Dendritic cell treated with granulocyte-macrophage colony-stimulating factor and Interleukin-4, amounts not matched to agents 40 ng/mL and 50 ng/mL, for 4 days (primary cell): ENCODE results near the gene CXXC5.

ENCODE experiments used
- H3K27ac Mint-ChIP-seq: one replicate; pipeline ENCODE4 v1.8.0; 2022; ENCODE audit warnings: mild to moderate bottlenecking, mixed read lengths
- H3K27me3 Mint-ChIP-seq: one replicate; pipeline ENCODE4 v1.8.0; 2022; ENCODE audit warnings: mild to moderate bottlenecking, mixed read lengths
- H3K36me3 Mint-ChIP-seq: one replicate; pipeline ENCODE4 v1.8.0; 2022; ENCODE audit warnings: low read depth, mixed read lengths
- H3K4me1 Mint-ChIP-seq: one replicate; pipeline ENCODE4 v1.8.0; 2022; ENCODE audit warnings: low read depth, mixed read lengths
- H3K4me3 Mint-ChIP-seq: one replicate; pipeline ENCODE4 v1.8.0; 2022; ENCODE audit warnings: mild to moderate bottlenecking, moderate library complexity, mixed read lengths
- H3K9me3 Mint-ChIP-seq: one replicate; pipeline ENCODE4 v1.8.0; 2022; ENCODE audit warnings: mixed read lengths
- intact Hi-C: fragments of 100-400 bp; cut with micrococcal nuclease; formaldehyde crosslinking; loops from one replicate; pipeline ENCODE4 v1.15.0; 2022

CXXC5 gene

DNA sequence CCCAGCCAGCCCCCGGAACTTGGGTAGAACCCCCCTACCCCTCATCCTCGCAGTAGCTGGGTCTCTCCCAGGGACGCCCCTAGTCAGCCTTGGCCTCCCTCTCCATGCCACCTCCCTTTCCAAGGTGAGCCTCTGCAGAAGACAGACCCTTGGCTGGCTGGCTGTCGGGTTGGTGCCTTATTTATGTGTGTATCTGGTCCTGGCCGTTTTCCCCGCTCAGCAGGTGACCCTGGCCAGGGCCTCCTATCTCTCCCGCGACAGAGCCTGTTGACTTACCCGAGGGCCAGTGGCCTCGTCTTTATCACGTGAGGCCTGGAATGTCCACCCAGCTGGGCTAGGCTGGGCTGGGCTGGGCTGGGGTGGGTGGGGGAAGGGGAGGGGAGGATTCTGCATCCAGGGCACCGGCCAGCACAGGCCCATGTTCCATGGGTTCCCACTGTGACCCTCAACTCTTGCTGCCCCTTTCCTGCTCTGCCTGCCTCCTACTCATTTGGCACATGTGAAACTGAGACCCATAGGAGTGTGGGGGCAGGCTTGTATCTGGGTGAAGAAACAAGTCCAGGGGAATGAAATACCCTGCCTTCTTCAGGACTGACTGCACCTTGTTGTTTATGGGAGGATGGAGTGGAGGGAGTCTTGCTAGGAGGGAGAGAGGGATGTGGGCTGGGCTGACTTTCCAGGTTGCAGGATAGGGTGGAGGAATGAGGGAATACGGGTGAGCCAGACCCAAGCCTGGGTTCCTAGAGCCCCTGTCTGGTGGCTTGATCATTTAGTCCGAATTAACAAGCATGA lies 3.1 kb downstream of the CXXC5 start:
- Mint-ChIP-seq H3K36me3 (peaks cover 16% of the 10 kb centered on the region), H3K4me1 (peaks cover 82% of the 10 kb centered on the region), H3K27ac (peak overlapping the region; percentile 85), H3K4me3 (peak overlapping the region; percentile 86), H3K27me3 (peaks cover 27% of the 10 kb centered on the region), H3K9me3 (no peaks in the 10 kb centered on the region)
- intact Hi-C loops: loop anchor here (2.0 kb wide), 1 partner anchor 16 kb away; no protein-coding TSS in a partner anchor

- H3K27me3 Mint-ChIP-seq: peaks cover 21% of the 10 kb centered on the region
- peaks cover 79% of the 10 kb centered on the region for H3K4me1 Mint-ChIP-seq
- H3K27ac Mint-ChIP-seq: peak overlapping the region; percentile 51
- H3K4me3 Mint-ChIP-seq: peak overlapping the region; percentile 64
- intact Hi-C loops: loop anchor here (2.0 kb wide), 1 partner anchor 17 kb away; no protein-coding TSS in a partner anchor
- no peaks in the 10 kb centered on the region for H3K9me3 Mint-ChIP-seq
- peaks cover 16% of the 10 kb centered on the region for H3K36me3 Mint-ChIP-seq
Measured at GRCh38 chr5:139651853-139652787, 4.0 kb downstream of the CXXC5 start.

DNA sequence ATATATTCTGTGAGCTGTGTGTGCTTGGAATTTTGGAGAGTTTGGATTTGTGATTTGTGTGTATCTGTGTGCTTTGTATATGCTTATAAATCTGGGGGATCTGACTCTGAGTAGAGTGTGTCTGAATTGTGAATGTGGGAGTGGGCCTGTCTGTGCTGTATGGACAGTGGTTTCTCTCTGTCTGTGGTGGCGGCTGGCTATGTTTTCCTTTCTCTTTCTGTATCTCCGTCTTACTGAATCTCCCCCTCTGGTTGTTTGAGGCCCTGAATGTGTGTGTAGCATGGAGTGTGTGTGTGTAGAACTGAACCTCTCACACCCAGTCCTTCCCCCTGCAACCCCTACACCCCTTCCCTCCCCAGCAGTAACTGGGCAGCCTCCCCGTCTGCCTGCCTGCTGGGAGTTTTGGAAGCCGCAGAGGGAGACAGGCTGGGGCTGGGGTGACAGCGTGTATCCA lies 4.7 kb downstream of the CXXC5 start:
- Mint-ChIP-seq H3K4me1 (peaks cover 79% of the 10 kb centered on the region), H3K9me3 (no peaks in the 10 kb centered on the region), H3K36me3 (peaks cover 16% of the 10 kb centered on the region), H3K27ac (peak overlapping the region; percentile 51), H3K4me3 (peak overlapping the region; percentile 64), H3K27me3 (peaks cover 21% of the 10 kb centered on the region)
- intact Hi-C loops: no loop called here

DNA sequence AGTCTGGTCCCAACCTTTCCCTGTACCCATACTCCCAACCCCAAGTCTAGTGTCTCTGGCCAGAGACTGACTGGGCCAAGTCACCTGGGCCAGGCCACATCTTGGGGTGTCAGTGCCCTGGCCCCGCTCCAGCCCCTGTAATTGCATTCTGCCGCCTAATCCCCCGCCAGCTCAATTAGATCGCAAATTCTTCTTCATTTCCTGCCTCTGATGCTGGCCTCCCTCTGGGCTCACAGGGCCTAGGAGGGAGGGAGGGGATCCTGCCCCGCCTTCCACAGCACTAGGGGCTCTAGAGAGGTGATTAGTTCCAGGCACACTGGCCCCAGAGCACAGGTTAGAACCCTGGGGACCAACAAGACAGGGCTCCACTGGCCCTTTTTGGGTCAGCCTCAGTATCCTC lies 5.5 kb downstream of the CXXC5 start:
- peaks cover 22% of the 10 kb centered on the region for H3K27me3 Mint-ChIP-seq
- H3K4me3 Mint-ChIP-seq: no peak overlapping the region
- intact Hi-C loops: no loop called here
- H3K27ac Mint-ChIP-seq: no peak overlapping the region
- H3K9me3 Mint-ChIP-seq: no peaks in the 10 kb centered on the region
- peaks cover 87% of the 10 kb centered on the region for H3K4me1 Mint-ChIP-seq
- H3K36me3 Mint-ChIP-seq: peaks cover 16% of the 10 kb centered on the region

DNA sequence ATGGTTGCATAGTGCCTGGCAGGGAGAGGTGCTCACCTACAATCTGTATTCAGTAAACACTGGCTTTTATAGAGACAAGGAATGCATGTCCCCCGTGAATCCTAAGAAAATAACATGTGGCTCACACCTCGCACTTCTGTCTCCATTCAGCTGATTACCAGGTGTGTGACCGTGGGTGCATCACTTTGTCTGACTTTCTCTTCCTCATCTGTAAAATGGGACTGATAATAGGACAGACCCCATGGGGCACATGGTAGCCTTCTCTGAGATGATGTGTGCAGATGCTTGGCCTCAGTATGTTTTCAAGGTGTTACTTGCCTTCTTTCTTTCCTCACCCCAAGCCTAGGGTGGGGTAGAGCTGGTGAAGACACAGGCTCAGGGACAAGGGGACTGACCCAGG lies 6.3 kb downstream of the CXXC5 start:
- H3K36me3 Mint-ChIP-seq: peaks cover 12% of the 10 kb centered on the region
- H3K4me3 Mint-ChIP-seq: no peak overlapping the region
- H3K4me1 Mint-ChIP-seq: peaks cover 95% of the 10 kb centered on the region
- peaks cover 27% of the 10 kb centered on the region for H3K27me3 Mint-ChIP-seq
- H3K9me3 Mint-ChIP-seq: no peaks in the 10 kb centered on the region
- H3K27ac Mint-ChIP-seq: no peak overlapping the region
- intact Hi-C loops: no loop called here

GRCh38 chr5:139654871-139655491 lies 6.8 kb downstream of the CXXC5 start:
- intact Hi-C loops: no loop called here
- Mint-ChIP-seq H3K4me3 (no peak overlapping the region), H3K36me3 (peaks cover 7% of the 10 kb centered on the region), H3K27ac (no peak overlapping the region), H3K4me1 (peaks cover 95% of the 10 kb centered on the region), H3K9me3 (no peaks in the 10 kb centered on the region), H3K27me3 (peaks cover 25% of the 10 kb centered on the region)

DNA sequence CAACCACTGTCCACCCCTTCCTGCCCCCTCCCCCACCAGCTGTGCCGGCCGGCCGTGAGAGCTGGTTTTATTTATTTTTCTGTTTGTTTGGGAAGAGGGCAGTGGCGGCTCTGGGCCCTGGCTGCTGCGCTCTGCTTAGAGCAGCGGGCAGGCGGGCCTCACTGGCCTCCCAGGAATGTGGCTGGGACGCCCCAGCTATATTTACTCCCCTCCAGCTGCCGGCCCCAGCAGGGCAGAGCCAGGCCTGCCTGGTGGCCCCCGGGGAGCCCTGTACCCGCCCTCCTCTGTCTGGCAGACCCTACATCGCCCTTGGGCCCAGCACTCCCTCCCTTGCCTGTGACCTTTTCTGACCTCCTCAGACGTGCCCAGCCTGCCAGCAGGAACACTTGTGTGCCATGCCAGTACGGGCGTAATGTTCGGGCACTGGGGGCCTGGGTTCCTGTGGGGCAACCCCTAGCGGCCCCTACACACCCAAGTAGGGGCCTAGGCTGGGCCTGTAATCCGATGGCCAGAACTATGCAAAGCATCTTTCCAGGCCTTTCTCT lies 7.7 kb downstream of the CXXC5 start:
- Mint-ChIP-seq H3K4me3 (no peak overlapping the region), H3K27ac (no peak overlapping the region), H3K9me3 (no peaks in the 10 kb centered on the region), H3K36me3 (no peaks in the 10 kb centered on the region), H3K4me1 (peaks cover 95% of the 10 kb centered on the region), H3K27me3 (peaks cover 25% of the 10 kb centered on the region)
- intact Hi-C loops: no loop called here

- H3K4me1 Mint-ChIP-seq: peaks cover 94% of the 10 kb centered on the region
Measured at GRCh38 chr5:139657363-139658321, 9.5 kb downstream of the CXXC5 start.

DNA sequence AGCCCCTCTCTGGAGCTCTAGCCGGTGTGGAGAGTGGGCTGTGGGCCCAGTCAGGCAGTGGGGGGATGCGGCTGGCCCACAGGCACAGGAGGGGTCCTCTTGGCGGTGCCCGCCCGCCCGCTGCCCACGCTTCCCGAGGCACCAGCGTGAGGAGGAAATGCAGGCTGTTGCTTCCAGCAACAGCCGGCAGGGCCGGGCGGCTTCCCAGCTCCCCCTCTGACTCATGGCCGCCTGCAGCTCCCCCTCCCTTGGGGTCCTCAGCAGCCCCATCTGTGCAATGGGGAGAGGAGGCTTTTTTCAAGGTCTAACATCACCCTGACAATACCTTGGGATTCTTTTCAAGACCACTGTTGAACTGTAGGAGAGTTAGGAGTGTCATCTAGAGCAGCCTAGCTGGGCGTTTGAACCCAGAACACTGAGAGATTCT lies 10.4 kb downstream of the CXXC5 start:
- H3K9me3 Mint-ChIP-seq: no peaks in the 10 kb centered on the region
- H3K27me3 Mint-ChIP-seq: peaks cover 14% of the 10 kb centered on the region
- H3K36me3 Mint-ChIP-seq: peaks cover 8% of the 10 kb centered on the region
- peak overlapping the region; percentile 41 for H3K27ac Mint-ChIP-seq
- no peak overlapping the region for H3K4me3 Mint-ChIP-seq
- peaks cover 94% of the 10 kb centered on the region for H3K4me1 Mint-ChIP-seq
- intact Hi-C loops: no loop called here

More at GRCh38 chr5:139657363-139658321, 9.5 kb downstream of the CXXC5 start:
- H3K27ac Mint-ChIP-seq: peak overlapping the region; percentile 41
- H3K36me3 Mint-ChIP-seq: peaks cover 4% of the 10 kb centered on the region
- no peak overlapping the region for H3K4me3 Mint-ChIP-seq
- peaks cover 22% of the 10 kb centered on the region for H3K27me3 Mint-ChIP-seq
- intact Hi-C loops: no loop called here
- H3K9me3 Mint-ChIP-seq: no peaks in the 10 kb centered on the region

DNA sequence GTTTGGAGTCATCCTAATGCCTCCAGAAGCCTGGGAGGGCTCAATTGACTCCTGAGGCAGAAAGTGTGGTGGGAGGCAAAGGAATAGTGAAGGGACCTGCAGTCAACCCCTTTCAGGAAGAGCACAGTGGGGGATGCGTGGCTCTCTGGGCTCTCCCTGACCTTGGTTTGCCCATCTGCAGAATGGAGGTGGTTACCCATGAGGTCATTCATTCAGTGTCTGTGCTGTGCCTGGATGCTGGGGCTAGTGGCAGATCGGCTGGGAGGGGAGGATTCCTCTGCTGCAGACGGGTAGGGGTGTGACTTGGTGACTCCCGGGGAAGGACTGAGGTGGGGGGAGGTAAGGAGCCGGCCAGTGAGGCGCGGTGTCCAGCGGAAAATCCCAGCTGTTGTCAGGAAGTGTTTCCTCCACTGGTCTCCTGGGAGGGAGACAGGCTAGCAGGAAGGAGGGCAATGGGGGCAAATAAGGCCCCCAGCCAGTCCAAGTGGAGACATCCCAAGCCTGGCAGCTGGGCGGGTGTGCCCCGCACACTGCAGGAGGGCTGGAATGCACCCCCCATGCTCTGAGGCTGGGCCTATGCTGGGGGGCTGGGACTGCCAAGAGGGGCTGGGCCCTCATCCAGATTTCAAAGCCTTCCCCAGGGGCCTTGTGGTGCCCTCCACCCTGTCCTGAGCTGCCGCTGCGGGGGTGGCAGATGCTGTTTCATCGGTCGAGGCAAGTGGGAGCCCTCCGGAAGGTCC lies 10.9 kb downstream of the CXXC5 start:
- peaks cover 94% of the 10 kb centered on the region for H3K4me1 Mint-ChIP-seq
- peak overlapping the region; percentile 41 for H3K27ac Mint-ChIP-seq
- peaks cover 11% of the 10 kb centered on the region for H3K27me3 Mint-ChIP-seq
- intact Hi-C loops: no loop called here
- peaks cover 8% of the 10 kb centered on the region for H3K36me3 Mint-ChIP-seq
- H3K4me3 Mint-ChIP-seq: peak overlapping the region; percentile 37
- no peaks in the 10 kb centered on the region for H3K9me3 Mint-ChIP-seq

GRCh38 chr5:139659695-139660101 lies 11.5 kb downstream of the CXXC5 start:
- intact Hi-C loops: no loop called here
- peak overlapping the region; percentile 48 for H3K4me3 Mint-ChIP-seq

More at GRCh38 chr5:139659695-139660101, 11.5 kb downstream of the CXXC5 start:
- Mint-ChIP-seq H3K36me3 (peaks cover 8% of the 10 kb centered on the region), H3K4me1 (peaks cover 94% of the 10 kb centered on the region), H3K27ac (peak overlapping the region; percentile 34), H3K27me3 (peaks cover 9% of the 10 kb centered on the region), H3K9me3 (no peaks in the 10 kb centered on the region)
